Measurements from ENCODE around the gene DNAH17.

The DNAH17 gene

DNA sequence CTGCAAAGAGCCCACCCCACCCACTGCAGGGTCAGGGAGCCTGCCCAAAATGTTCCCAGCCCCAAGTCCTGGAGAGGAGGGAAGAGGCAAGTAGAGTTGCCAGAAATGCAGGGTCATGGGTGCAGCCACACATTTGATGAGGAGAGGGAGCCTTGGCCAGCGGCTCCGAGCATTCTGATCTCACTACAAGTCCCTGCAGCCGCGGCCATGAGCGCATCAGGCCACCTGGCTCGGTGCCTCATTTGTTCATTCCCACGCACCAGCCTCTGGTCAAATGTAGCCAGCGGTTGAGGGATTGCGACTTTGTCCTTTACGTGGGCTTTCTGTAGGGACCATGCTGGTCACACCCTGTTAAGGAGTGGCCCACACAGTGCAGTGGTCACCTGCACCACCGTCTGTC lies 150.1 kb downstream of the DNAH17 start:
- DNase-seq: no peak

DNA sequence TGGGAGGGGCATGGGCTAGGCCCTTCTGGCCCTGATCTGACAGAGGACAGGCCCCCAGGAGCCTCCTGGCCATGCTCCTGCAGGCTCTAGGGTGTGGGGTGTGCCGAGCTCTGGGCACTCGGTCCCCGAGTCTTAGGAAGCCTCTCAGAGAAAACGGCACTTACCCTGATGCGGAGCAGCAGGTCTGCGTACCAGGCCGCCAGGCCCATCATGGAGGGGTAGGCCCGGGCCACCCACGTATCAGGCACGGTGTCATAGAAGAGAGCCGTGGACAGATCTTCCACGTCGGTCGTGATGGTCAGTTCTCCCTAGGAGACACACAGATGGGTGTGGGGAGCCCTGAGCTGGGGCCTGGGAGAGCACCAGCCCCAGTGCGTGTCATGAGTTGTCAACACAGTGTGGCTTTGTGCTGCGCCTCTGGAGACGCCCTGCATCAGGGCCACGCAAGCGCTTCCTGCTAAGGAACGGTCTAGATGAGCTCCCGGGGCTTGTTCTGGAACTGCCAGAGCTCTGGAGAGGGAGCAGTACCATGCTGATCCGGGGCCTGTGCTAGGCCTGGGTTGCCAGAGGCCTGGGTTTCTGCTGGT lies 150.8 kb downstream of the DNAH17 start:
- no peak for DNase-seq

DNA sequence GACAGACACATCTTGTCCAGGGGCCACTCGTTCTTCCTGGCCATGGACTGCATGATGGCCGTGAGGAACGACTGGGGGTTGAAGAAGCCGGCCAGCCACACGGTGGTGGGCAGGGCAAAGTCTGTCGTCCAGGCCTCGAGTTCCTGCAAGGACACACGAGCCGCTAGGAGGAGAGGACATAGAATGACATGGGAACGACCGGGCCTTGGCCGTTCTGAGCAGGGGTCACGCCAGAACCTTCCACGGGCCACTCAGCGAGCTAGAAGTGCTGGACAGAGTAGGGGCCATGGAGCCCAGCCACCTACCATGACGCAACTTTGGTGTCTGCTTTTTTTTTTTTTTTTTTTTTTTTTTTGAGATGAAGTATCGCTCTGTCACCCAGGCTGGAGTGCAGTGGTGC lies 151.8 kb downstream of the DNAH17 start:
- DNase-seq: no peak

DNA sequence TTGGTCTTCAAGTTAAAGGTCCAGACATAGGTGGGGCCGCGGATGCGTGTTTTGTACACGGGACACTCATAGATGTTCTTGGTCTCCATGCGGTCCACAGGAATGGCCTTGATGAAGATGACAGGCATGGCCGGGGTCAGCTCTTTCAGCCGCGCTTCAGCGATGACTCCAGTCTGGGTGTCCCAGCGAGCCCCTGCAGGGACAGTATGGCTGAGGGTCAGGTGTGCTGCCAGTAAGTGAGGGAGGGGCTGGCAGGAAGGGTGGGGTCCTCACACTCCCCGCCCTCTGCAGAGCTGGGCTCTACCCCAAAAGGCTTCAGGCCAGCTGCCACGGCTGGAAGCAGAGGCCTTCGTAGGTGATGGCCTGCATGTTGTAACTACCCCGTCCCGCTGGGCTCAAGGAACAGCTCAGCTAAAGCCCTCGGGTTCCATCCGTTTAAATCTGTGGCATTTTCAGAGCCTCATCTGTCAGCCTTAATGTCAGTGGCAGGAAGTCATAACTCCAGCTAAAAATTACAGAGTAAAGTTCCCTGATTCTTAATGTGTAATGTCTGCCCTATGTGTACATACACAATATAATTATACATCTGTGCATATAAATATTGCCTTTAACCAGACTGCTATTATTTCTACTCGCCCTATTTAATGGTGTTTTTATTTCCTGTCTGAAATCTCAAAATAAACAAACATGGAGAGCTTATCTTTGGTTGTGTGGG lies 153.1 kb downstream of the DNAH17 start:
- no peak for DNase-seq

DNA sequence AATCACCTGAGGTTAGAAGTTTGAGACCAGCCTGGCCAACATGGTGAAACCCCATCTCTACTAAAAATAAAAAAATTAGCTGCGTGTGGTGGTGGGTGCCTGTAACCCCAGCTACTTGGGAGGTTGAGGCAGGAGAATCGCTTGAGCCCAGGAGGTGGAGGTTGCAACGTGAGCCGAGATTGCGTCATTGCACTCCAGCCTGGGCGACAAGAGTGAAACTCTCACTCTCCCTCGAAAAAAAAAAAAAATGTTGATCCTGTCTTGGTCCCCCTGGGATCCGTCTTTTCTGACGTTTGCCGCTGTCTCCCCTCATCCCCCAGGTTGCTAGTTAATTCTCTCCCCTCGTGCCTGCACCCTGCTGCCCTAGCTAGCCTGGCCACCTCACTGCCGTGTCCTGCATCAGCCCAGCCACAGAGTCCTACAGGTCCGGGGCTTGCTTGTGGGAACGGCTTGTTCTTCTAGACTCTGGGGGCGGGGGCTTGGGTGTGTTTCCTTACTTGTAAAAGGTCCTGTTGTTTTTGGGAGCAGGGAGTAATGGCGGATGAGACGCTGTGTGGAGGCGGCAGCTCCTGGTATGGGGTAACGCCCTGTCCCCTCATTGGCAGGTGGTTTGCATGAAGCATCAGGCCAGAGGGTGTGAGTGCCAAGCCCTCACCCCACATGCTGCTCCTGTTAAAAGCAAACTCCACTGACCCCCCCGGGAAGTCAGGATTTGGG lies 154.2 kb downstream of the DNAH17 start:
- no peak for DNase-seq

DNA sequence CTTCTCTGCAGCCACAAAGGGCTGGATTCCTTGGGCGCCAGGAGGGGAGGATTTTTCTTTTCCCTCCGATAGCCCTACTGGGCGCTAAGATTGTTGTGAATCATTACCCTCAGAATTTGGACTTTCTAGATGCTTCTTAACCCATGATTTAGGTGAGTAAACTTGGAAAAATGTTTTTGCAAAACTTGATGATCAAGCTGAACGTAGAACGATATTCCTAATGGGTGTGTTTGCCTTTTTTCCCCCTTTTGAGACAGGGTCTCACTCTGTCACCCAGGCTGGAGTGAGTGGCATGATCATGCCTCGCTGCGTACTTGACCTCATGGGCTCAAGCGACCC lies 155.0 kb downstream of the DNAH17 start:
- no peak for DNase-seq

DNA sequence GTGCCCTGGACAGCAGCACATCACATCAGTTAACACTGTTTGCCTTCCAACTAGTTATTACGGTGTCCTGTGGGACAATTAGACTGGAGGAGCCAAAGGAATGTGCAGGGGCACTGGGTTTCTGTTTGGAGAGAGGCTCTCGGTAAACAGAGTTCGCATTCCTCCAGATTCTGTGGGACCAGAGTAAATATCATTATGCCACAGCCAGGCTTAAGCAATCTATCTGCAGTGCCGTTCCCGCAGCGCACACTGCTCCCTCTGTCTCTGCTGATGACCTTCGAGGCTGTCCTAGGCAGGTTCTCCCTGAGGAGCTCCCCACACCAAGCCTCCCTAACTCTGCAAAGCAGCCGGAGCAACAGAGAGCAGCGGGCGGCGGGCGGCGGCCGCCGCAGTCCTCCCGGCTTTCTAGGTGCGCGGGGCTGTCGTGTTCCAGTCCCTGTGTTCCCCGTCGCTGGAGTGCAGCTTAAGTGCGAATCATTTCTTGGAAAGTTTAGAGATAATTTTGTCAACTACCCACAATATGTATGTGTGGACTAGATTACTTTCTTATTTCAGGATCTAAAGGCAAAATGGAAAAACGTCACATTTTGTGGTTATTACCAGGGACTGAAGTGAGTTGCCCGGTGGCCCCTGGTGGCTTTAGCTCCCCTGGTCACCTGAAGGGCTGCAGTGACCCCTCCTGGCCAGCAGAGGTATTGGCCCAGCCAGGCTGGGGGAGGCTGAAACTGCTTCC lies 155.5 kb downstream of the DNAH17 start:
- peak; percentile 44 to 68 (median 65) for DNase-seq

DNA sequence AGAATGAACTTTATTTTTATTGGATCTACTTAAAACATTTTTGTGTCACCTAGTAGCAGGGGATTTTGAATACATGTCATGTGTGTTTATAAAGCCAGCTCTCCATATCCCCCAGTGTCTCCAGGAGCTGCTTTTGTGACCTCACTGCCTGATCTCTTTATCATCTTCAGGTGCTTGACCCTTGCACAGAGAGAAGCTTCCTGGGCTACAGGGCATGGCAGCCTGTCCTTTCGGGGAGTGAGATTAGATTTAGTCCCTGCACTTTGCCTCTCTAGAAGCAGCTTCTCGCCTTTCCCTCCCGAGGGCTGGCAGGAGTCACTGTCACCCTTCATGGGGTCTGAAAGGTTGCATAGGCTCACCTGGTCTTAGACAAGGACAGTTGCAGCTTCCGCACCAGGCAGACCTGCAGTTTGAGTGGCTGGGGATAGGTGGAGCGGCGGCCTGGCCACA lies 156.1 kb downstream of the DNAH17 start:
- DNase-seq: no peak

DNA sequence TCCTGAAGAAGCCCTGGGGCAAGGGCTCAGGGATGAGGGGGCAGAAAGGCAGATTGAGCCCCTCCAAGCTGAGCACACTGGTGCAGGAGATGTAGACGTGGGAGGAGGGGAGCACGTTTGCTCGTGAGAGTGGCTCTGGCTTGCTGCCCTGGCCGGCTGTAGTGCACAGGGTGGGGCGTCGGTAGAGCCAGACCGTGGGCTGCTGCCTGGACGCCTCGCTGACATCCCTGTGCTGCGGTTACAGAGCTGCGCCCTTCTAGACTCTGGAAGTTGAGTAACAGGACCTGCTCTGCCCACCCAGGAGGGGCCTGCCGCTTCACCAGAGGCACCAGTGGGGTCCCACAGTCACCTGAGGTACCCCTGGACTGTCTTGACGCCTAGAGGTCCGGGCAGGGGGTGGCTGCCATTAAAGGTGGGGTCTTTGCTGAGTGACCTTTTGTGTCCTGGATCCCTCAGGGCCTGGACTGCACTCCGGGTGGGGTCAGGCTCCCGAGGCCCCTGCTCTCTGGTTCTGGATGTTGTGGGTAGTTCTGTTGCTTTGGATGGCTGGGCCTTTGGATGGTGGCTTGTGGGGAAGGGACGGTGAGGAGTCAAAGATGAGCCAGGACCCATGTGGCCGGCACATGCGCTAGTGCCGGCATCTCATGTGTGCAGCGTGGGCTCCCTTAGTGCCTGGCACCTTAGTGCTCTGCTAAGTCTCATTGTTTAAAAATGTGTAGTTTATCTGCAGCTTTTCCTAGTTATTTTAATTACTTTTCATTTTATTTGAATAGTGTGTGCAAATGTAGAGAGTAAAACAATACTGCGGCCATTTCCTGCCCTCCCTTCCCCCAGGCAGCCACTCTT lies 157.0 kb downstream of the DNAH17 start:
- DNase-seq: no peak

DNA sequence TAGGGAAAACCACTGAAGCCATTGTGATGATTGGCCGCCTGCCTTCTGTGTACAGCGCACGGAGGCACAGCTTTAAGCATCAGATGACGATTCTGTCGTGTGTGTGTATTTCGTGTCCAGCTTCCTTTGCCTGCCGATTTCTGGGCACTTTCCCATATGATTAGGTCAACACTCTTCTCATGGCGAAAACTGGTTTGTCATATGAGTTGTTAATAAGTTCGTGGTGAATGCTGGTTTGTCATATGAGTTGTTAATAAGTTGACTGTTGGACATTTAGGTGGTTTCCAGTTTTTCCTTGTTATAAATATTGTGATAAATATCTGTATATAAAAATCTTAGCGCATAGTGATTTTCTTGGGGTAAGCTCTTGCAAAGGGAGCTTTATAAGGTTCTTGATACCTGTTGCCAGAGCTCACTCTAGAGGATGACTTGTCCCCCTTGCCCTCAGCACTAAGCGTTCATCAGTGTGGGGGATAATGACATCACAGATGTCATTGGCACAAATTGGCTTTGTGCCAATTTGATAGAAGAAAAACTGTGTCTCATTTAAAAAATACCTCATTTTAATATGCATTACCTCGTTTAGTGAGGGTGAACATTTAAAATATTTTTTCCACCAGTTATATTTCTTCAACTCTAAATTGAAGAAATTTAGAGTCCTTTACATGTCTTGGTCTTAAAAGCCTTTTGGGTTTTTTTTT lies 158.7 kb downstream of the DNAH17 start:
- DNase-seq: no peak

DNA sequence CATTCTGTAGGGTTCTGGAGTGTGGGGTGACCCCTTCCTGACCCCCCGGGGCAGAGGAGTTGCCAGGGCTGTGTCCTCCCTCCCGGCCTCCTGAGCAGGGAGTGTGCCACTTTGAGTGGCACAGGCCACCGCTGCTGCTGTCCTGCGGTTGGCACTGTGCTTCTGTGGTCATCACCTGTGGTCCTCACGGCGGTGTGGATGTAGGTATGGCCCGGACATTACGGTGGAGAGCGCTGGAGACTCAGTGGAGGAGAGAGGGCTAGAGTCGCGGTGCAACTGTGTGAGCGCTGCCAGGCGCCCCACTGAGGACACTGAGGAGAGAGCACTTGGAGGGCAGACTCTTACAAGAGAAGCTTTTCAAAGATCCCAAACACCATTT lies 159.7 kb downstream of the DNAH17 start:
- no peak for DNase-seq

DNA sequence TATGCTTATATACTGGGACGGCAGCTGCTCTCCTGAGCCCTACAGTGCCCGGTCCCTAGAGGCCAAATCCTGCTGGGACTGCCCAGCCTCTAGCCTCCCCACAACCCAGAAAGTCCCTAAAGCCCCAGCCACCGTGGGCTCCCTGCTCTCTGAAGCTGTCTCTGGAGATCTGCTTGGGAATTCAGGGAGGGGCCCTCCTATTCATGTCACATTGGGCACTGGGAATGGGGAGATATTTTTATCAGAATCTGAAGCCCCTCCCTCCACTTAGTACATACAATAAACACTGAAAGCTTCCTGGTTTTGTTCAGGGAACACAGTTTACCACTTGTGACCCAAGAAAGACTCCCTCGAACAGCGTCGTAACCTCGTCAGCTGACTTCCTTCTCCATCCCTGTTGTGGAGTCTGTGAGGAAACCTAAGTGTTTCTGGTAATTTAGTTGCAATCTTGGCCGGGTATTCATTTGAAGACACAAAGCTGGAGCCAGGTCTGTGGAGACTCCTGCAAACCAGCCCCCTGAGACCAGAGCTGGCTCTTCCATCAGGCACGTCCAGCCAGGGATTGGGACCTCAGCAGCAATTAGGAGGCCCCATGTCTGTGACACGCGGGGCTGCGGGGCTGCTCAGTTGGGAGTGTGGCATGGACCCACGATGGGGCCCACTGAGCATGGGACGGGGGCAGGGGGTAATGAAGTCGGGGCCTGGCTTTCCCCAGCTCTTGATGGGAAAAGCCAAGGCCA lies 160.2 kb downstream of the DNAH17 start:
- no peak for DNase-seq

DNA sequence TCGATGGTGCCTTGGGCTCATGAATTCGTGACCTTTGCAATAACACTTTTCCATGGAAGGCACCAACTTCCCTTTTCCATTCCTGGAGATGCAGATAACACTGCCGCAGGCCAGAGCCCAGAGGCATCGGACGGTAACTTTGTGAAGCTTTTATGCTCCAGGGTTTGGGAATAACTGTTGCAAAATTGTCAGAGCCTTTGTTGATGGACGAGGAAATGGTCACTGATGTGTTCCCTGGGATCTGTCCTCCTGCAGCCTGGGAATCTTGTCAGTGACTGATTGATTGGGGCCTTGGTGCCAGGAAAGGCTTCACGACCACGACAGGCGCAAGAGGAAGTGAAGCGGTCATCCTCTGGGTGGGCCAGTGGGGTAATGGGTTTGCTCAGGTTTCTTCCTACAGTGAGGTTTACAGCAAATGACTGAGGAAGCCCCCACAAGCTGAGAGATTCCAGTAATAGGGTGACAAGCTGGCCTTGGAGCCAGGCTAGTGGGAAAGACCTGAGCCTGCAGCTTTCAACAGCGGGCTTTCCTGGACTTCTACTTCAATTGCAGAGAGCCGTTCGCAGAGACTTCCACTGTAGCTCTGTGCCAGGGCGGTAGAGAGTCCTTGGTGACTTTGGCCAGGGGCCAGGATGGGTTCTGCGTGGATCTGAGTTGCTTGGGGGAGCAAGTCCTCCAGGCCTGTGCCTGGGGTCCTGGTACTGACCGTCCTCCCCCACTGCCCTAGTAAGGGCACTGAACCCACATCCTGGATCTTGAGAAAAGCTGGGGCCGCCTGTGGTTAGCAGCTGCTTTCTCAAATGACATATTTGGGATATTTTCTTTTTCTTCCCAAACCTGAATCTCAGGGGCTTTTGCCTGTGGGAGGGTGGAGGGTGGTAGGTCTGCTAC lies 161.1 kb downstream of the DNAH17 start:
- DNase-seq: no peak

DNA sequence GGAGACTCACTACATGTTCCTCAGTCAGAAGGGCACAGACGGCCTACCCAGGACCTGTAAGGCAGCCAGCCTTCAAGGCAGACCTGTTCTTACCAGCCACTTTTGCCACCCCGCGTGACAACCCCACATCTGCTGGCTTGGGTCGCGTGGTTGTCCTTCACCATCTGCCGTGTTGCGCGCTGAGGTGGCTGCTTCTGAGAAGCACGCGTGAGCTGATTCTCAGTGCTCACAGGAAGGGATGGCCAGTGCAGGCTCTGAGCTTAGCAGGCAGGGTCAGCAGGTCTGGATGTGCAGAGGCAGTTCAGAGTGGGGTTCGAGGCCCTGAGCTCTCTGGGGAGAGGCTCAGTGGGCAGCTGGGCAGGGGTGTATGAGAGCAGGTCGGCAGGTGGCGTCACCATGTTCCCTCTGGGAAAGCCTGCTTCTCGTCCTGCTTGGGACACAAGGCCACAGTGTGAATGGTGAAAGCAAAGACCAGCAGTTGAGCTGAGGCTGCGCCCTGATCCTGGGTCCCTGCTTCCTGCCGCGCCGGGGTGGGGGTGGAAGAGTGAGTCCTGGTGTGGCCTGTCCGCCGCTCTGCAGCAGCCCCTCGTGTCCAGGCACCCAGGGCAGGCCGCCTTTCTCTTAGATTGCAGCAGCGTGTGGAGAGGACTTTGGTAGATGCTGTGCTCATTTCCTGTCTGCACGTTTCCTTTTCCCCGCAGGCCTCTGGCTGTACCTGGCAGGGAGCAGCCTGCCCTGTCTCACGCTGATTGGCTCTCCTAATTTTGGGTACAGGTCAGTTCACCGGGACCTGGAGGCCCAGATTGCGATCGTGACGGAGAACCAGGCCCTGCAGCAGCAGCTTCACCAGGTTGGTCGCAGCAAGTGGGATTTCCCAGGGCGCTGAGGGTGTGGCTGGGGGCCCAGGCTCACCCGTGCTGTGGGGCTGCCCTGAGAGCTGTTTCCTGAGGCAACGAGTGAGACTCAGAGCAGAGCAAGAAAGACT lies 162.7 kb downstream of the DNAH17 start:
- DNase-seq: peak in 3 of 5 experiments; percentile 24 to 76 (median 39)

DNA sequence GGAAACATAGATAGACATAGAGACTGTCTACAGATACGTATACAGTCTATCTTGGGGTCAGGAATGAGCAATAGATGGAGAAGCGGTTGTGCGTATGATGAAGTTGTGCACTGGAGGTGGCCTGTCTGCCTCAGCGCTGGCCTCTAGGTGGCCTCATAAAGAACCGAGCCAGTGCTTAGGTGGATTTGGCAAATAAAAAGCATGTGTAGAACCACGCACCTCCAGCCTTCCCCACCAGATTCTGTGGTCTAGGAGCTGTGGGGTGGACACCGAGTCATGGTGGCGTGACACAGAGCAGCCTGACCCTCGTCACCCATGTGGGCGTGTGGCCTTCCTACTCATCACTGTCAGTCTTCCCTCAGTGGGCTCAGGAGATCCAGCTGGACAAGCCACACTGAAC lies 164.8 kb downstream of the DNAH17 start:
- peak in 2 of 5 experiments; percentile 9 to 55 for DNase-seq

DNA sequence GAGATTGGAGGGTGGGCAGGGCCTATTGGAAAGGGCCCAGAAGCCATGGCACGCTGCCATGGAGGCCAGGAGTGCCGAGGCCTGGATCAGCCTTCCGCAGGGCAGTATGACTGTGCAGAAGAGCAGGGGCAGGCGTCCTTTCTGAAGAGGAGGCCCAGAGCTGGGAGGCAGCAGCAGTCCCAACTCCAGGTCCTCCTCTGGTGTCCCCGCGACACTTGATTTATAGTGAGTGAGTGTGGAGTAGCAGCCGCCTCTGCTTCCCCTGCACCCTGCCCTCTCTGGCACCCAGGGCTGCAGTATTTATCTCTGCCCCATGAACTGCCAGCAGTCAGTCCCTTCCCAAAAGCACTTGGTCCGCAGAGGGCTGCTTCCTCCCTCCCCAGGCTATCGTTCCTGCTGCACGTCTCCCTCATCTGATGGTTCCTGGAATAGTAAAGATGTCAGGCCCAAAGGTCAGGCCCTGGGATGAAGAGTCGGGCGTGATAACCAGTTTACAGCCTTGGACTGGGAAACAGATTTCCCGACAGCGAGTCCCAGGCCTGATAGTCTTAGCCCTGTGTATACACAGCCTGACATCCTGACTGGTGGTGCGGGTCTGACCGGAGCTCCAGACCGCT lies 165.8 kb downstream of the DNAH17 start:
- no peak for DNase-seq

DNA sequence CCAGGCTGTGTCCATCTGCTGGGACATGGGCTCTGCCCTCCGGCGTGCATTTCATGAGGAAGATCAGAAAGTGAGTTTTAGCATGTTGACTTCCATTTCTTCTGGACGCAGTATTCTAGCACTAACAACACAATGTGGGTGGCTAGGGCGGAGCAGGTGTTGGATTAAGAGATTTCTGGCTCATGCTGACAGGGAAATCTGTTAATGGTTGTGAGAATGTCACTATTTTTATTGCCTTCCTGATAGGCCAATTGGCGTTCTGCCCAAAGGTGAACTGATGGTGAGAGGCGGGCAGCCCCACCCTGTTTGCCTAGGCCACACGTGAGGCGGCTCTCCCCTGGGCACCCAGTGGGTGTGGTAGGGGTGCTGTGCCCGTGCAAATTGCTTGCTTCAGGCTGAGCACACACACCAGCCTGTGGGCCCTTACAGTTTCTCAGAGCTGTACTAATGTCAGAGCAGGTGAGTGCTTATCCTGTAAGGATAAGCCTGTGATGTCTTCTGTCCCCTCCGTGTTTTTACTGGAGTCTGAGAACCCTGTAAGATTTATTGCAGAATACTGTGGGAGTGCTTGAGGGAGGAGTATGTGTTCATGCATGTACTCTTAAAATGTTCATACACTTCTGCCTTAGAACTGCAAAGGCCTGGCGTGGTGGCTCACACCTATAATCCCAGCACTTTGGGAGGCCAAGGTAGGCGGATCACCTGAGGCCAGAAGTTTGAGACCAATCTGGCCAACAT lies 167.8 kb downstream of the DNAH17 start:
- no peak for DNase-seq
